Osteocyte (in vitro differentiated cells): ENCODE results near the gene RASL11B. TPM values are rescaled to one million over a fixed set of nuclear protein-coding genes. Genes with fewer than 3 reads are reported as not detected.

ENCODE experiments used
- DNase-seq: peaks from one replicate; pipeline ENCODE4 v3.0.0; 2021; ENCODE audit warnings: mixed read lengths; ENCODE audit not compliant: unreplicated experiment; ENCODE audit errors: extremely low spot score
- H3K27ac Mint-ChIP-seq: one replicate; pipeline ENCODE4 v1.8.0; 2021; ENCODE audit warnings: mild to moderate bottlenecking, mixed read lengths; ENCODE audit not compliant: unreplicated experiment
- H3K27me3 Mint-ChIP-seq: one replicate; pipeline ENCODE4 v1.8.0; 2021; ENCODE audit warnings: mixed read lengths; ENCODE audit not compliant: unreplicated experiment
- H3K36me3 Mint-ChIP-seq: one replicate; pipeline ENCODE4 v1.8.0; 2021; ENCODE audit warnings: mixed read lengths; ENCODE audit not compliant: unreplicated experiment
- H3K4me1 Mint-ChIP-seq: one replicate; pipeline ENCODE4 v1.8.0; 2021; ENCODE audit warnings: mixed read lengths; ENCODE audit not compliant: unreplicated experiment
- H3K4me3 Mint-ChIP-seq: one replicate; pipeline ENCODE4 v1.8.0; 2021; ENCODE audit warnings: mild to moderate bottlenecking, moderate library complexity, mixed read lengths; ENCODE audit not compliant: unreplicated experiment
- H3K9me3 Mint-ChIP-seq: one replicate; pipeline ENCODE4 v1.8.0; 2021; ENCODE audit warnings: mixed read lengths; ENCODE audit not compliant: unreplicated experiment
- CTCF ChIP-seq: fragments of 200-600 bp; sonication (generic); IDR thresholded peaks from 2 replicates; pipeline ENCODE4 v1.5.0; 2021; ENCODE audit warnings: antibody characterized with exemption, mild to moderate bottlenecking, moderate library complexity
- total RNA-seq: library from RNA; stranded (reverse); gene quantifications from 2 replicates; pipeline ENCODE4 v1.2.1, GENCODE V29; 2021

RASL11B gene
- total RNA-seq, 1 donor from 2014 or later = 0.94 TPM

DNA sequence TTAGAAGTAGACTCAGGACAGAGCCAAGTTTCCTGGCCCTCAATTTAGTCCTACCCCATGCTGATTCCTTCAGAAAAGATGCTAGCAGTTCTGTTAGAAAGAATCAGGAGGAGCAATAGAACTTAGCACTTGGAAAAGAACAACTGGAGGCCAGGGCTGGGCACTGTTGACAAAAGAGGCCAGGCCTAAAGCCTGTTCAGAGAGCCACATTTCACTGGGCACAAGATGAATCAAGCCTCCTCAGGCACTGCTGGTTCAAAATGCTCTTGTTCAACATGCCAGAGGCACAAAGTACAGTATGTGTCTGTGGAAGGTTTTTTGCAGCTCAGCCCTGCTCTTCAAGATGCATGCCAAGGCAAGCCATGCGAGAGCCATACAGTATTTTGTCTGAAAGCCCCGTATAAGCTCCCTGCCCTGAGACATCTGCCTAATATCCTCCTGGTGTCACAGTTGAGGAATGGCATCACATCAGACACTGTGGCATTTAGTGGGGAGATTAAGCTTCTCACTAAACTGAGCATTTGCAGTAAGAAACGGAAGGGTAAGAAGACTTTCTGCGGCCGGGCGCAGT is 53.7 kb downstream of the RASL11B start:
- DNase-seq = no peak
- no peaks in the 10 kb centered on the region for H3K4me1 Mint-ChIP-seq
- no peaks in the 10 kb centered on the region for H3K9me3 Mint-ChIP-seq
- no peak overlapping the region for H3K4me3 Mint-ChIP-seq
- no peaks in the 10 kb centered on the region for H3K36me3 Mint-ChIP-seq
- H3K27me3 Mint-ChIP-seq = no peaks in the 10 kb centered on the region
- H3K27ac Mint-ChIP-seq = no peak overlapping the region
- no peak for TF ChIP-seq CTCF

Other genes starting within 250 kb of the RASL11B start
- gene USP46, start 203.0 kb upstream of the RASL11B start, total RNA-seq = 18.7 and 18.8 TPM in 2 replicates
- gene ERVMER34-1, start 110.9 kb upstream of the RASL11B start, total RNA-seq = 0.24 and 0.26 TPM in 2 replicates